GM21529 (cell line): Measurements from ENCODE around the gene SAMD10.

Source experiments
- ATAC-seq: cut with Tn5 transposase; IDR thresholded peaks from one replicate; pipeline ENCODE4 v1.9.1; 2021; ENCODE audit not compliant: unreplicated experiment

The SAMD10 gene

GRCh38 chr20:63957690-63958441 is 21.6 kb downstream of the SAMD10 start:
- ATAC-seq = no peak

- ATAC-seq = no peak
These were observed 22.3 kb downstream of the SAMD10 start for GRCh38 chr20:63957004-63957689.

GRCh38 chr20:63956664-63957003 is 22.8 kb downstream of the SAMD10 start:
- ATAC-seq = peak; percentile 14

GRCh38 chr20:63955827-63956663 is 23.4 kb downstream of the SAMD10 start, which contains the start of gene UCKL1:
Gene UCKL1 (minus strand): TSS chr20:63956416. CDS start chr20:63956372, 44 bp downstream.
- peak; percentile 74 for ATAC-seq

GRCh38 chr20:63955281-63955826 is 24.1 kb downstream of the SAMD10 start:
- peak; percentile 20 for ATAC-seq

- ATAC-seq = no peak
These were observed 25.5 kb downstream of the SAMD10 start for GRCh38 chr20:63953764-63954429.

- ATAC-seq = no peak
These were observed 26.7 kb downstream of the SAMD10 start for GRCh38 chr20:63952769-63953168.

- no peak for ATAC-seq
These were observed 27.3 kb downstream of the SAMD10 start for GRCh38 chr20:63952210-63952535.

- no peak for ATAC-seq
These were observed 27.8 kb downstream of the SAMD10 start for GRCh38 chr20:63951398-63952209.

- ATAC-seq = no peak
These were observed 28.6 kb downstream of the SAMD10 start for GRCh38 chr20:63950701-63951397.

- no peak for ATAC-seq
These were observed 31.6 kb downstream of the SAMD10 start for GRCh38 chr20:63947638-63948456.

- no peak for ATAC-seq
These were observed 32.3 kb downstream of the SAMD10 start for GRCh38 chr20:63946986-63947637.

GRCh38 chr20:63945921-63946920 is 33.2 kb downstream of the SAMD10 start:
- ATAC-seq = no peak

GRCh38 chr20:63945031-63945658 is 34.3 kb downstream of the SAMD10 start:
- ATAC-seq = no peak

GRCh38 chr20:63944078-63944941 is 35.1 kb downstream of the SAMD10 start:
- no peak for ATAC-seq

- ATAC-seq = no peak
These were observed 35.7 kb downstream of the SAMD10 start for GRCh38 chr20:63943808-63944077.
